ENCODE data around the gene OR10H2. TPM values are rescaled to one million over a fixed set of nuclear protein-coding genes. Genes with fewer than 3 reads are reported as not detected.

Gene OR10H2
- total RNA-seq, 2 experiments from 2014 or later = not detected

DNA sequence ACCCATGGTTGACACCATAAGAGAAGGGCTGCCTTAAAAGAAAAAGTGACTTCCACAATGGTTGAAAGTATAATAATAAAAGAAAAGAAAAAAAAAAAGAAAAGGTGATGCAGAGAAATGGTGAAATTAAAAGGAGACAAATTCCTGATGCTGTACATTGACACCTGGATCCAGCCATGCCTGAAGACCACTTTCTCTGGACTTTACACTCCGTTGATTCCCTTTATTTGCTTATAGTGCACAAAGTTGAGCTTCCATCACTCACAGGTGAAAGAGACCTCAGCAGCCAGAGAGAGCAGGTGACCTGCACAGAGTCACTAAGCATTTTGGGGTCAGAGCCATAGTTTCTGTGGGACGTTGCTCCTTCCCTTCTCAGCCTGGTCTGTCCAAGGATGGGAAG, 47.4 kb downstream of the OR10H2 start:
- ChIA-PET POLR2A (no interaction called here), CTCF (no interaction called here)
- no peaks in the 10 kb centered on the region for H3K9me3 Mint-ChIP-seq (ENCODE audit: low read depth)
- H3K4me1 Mint-ChIP-seq = no peaks in the 10 kb centered on the region
- ATAC-seq (no peak), DNase-seq (no peak)
- intact Hi-C loops (cut with DNase I, micrococcal nuclease) = no loop called here
- H3K36me3 Mint-ChIP-seq (ENCODE audit: low read depth) = no peaks in the 10 kb centered on the region
- H3K27ac Mint-ChIP-seq = no peak overlapping the region
- H3K27me3 Mint-ChIP-seq = peaks cover 26% of the 10 kb centered on the region
- H3K4me3 Mint-ChIP-seq = no peak overlapping the region

DNA sequence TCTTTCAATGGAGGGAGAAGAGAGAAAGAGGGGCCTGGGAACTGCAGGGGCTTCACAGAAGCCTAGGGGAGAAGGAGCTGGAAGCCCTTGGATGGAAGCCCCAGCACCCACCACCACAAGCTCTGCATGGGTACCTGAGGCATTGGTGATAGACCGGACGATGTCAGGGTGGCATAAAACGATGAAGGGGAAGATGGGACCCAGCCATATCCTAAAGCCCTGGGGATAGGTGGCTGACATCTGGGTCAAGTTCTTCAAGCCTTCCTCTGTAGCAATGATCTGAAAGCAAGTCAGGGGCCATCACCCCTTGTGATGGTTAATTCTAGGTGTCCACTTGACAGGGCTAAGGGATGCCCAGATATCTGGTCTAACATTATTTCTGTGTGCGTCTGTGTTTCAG, 48.4 kb downstream of the OR10H2 start:
- POLR2A ChIA-PET = no interaction called here
- intact Hi-C loops (cut with DNase I, micrococcal nuclease) = no loop called here
- H3K36me3 Mint-ChIP-seq (ENCODE audit: low read depth) = no peaks in the 10 kb centered on the region
- H3K27me3 Mint-ChIP-seq = peaks cover 22% of the 10 kb centered on the region
- H3K4me1 Mint-ChIP-seq = no peaks in the 10 kb centered on the region
- ATAC-seq = no peak
- no peak for DNase-seq
- CTCF ChIA-PET = no interaction called here
- no peak overlapping the region for H3K27ac Mint-ChIP-seq
- no peak overlapping the region for H3K4me3 Mint-ChIP-seq
- H3K9me3 Mint-ChIP-seq (ENCODE audit: low read depth) = no peaks in the 10 kb centered on the region

DNA sequence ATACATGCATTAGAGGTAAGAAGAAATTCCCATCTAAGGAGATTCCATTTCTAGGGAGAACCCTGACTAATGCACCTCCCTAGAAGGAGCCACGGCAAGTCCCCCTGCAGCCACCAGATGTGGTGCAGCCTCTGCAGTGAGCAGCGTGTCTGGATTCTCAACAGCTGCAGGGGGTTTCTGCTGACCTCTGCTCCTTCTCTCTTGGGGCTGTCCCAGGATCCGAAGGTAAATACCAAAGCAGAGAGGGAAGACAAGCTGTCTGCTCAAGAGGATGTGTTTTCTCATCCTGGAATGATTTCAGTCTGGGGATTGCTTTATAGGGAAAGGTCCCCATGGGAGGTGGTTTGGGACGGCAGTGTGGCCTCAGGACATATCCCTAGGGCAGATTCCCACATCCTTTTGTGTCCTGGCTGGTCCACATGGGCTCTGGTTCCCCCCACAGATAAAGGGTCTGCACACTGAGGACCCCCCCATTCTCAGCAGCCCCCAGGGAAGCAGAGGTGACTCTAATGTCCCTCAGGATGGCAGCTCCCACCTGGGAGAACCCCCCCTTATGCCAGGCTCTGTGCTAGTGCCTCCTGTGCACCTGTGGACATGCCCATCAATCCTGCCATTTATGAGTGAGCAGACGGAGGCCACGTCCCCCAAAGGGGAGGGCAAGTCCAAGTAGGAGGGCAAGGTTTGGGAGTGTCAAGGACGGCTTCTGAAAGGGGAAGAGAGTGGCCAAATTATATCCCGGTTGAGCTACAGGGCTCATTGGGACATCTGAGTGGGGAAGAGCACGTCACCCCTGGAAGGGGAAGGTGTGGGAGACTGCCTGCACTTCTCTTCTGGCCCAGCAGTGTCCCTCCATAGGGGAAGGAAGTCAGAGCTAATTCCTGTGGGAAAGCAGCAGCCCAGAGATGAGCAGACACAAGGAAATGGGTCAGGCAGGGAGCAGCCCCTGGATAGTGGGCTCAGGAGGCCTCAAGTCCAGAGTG, 49.5 kb downstream of the OR10H2 start:
- no peak for DNase-seq
- peaks cover 15% of the 10 kb centered on the region for H3K27me3 Mint-ChIP-seq

More for the DNA sequence above, 49.5 kb downstream of the OR10H2 start:
- ChIA-PET CTCF (no interaction called here), POLR2A (no interaction called here)
- Mint-ChIP-seq H3K9me3 (ENCODE audit: low read depth) (no peaks in the 10 kb centered on the region), H3K4me3 (no peak overlapping the region), H3K4me1 (no peaks in the 10 kb centered on the region), H3K36me3 (ENCODE audit: low read depth) (no peaks in the 10 kb centered on the region), H3K27ac (no peak overlapping the region)
- ATAC-seq = no peak
- intact Hi-C loops (cut with DNase I, micrococcal nuclease) = no loop called here

Other genes with a start within 250 kb of the OR10H2 start
- under 1 TPM in 1 of 2 experiments, not detected in 1; 0.14 TPM for gene PGLYRP2, start 248.5 kb upstream of the OR10H2 start, total RNA-seq
- gene CYP4F22, start 219.5 kb upstream of the OR10H2 start, total RNA-seq = under 1 TPM; 0.54 to 0.80 TPM
- not detected for gene CYP4F8, start 112.8 kb upstream of the OR10H2 start, total RNA-seq
- under 1 TPM; 0.07 to 0.19 TPM for gene CYP4F3, start 87.1 kb upstream of the OR10H2 start, total RNA-seq
- gene CYP4F12, start 54.9 kb upstream of the OR10H2 start, total RNA-seq = not detected
- gene OR10H3, start 10.0 kb downstream of the OR10H2 start, total RNA-seq = not detected
- not detected for gene OR10H5, start 59.6 kb downstream of the OR10H2 start, total RNA-seq
- not detected for gene OR10H1, start 87.6 kb downstream of the OR10H2 start, total RNA-seq
- gene CYP4F2, start 170.1 kb downstream of the OR10H2 start, total RNA-seq = not detected
- gene CYP4F11, start 206.5 kb downstream of the OR10H2 start, total RNA-seq = not detected
- not detected for gene OR10H4, start 221.0 kb downstream of the OR10H2 start, total RNA-seq

Measured in activated CD4-positive, alpha-beta T cell treated with anti-CD3 and anti-CD28 coated beads for 36 hours (primary cell).